GM19023 (cell line): Measurements from ENCODE around the gene ELP1.
"Not testable (repeated sequence)": the region's sequence is repeated elsewhere in the genome, so short reads cannot be mapped to it uniquely, and the experiment has no call there.

Experiments used
- ATAC-seq: cut with Tn5 transposase; IDR thresholded peaks from one replicate; pipeline ENCODE4 v1.9.1; 2021; ENCODE audit warnings: mild to moderate bottlenecking, moderate library complexity; ENCODE audit not compliant: unreplicated experiment

ELP1 gene

GRCh38 chr9:108857572-108857971, 76.4 kb downstream of the ELP1 start:
- no peak for ATAC-seq

- ATAC-seq: no peak
Measured at GRCh38 chr9:108855888-108856287, 78.0 kb downstream of the ELP1 start, which contains the start of gene ACTL7B. Gene ACTL7B (minus strand): TSS chr9:108855986. CDS start chr9:108855930, 56 bp downstream.

DNA sequence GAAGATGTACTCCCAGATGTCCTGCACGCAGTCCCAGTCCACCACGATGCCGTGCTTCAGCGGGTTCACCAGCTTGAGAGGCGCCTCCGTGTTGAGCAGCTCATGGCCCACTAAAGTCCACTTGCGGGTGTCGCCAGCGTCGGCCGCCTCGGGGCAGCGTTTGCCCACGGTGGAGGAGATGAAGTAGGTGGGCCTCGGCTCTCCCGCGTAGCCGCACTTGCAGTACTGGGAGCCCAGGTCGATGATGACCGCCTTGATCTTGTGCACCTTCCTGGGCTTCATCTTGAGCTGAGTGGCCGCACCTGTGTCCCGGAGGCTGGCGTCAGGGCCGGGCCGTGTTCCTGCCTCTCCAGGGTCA, 78.4 kb downstream of the ELP1 start:
- no peak for ATAC-seq

- no peak for ATAC-seq
Measured at GRCh38 chr9:108854641-108855528, 79.0 kb downstream of the ELP1 start.

DNA sequence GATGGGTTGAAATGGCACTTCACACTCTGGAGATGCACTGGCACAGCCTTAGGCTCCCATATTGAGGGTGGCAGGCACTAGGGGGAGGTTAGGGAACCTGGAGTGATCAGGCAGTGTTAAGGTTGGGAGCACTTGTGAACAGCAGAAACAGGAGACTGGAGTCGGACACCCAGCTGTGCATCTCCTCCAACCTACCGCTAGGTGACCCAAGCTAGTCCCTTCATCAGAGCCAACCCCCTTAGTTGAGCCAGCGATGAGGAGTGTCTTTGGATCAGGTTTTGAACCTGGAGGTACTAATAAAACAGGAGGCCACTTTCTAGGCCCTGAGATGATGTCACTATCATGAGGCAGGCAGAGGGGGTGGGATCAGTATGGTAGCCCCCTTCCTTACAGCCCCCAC, 79.8 kb downstream of the ELP1 start:
- ATAC-seq: no peak

- ATAC-seq: no peak
Measured at GRCh38 chr9:108852079-108852478, 81.8 kb downstream of the ELP1 start.

DNA sequence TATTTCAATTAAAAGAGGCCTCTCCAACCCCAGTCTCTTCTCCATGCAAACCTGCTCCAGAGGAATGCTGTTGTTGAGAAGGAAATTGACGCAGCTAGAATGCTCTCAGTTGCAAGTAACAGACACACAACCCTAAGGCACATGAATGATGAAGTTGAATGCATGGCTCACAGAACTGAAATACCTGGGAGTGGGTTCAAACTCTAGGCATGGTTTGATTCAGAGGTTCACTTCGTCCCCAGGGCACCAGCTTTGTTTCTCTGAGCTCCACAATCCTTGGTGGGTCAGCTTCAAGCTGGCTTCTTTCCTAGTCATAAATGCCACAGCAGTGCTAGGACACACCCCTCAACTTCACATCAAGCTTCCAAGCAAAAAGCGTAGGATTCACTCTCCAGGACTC, 82.8 kb downstream of the ELP1 start:
- ATAC-seq: no peak

DNA sequence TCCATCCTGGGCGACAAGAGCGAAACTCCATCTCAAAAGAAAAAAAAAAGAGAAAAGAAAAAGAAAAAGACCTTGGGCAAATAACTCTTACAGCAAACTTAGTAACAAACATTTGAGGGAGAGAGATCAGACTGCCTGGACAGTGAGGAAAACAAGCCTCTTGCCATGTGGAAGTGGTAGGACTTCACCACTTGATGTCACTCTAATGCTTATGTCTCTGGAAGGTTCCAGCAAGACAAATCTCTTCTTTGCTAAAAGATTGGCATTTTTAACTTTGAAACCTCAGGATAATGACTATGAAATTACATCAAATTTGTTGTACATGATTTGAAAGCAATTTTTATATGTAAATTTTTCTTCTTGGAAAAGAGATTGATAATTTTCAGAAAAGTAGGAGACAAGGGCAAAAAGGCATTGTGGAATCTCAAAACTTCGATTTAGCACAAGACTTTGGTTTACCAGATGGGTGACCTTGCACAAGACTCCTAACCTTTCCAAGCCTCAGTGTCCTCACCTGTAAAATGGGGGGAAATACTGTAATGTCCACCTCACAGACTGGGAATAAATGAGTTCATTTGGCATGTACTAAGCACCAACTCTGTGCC, 83.5 kb downstream of the ELP1 start:
- ATAC-seq: no peak

DNA sequence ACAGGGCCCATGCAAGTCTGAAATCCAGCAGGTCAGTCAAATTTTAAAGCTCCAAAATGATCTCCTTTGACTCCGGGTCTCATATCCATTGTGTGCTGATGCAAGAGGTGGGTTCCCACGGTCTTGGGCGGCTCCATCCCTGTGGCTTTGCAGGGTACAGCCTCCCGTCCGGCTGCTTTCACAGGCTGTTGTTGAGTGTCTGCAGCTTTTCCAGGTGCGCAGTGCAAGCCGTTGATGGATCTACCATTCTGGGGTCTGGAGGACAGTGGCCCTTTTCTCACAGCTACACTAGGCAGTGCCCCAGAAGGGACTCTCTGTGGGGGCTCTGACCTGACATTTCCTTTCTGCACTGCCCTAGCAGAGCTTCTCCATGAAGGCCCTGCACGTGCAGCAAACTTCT, 85.6 kb downstream of the ELP1 start:
- not testable (repeated sequence) for ATAC-seq

DNA sequence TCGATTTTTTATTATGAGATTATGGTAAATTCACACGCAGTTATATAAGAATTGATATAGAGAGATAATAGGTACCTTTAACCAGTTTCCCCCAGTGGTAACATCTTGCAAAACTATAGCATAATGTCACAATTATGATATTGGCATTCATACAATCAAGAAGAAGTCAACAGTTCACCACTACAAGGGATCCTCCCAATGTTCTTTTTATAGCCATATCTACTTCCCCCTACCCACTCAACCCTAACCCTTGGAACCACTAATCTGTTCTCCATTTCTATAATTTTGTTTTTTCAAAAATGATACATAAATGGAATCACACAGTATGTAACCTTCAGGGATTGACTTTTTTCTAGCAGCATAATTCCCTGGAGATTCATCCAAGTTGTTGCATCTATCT, 88.0 kb downstream of the ELP1 start:
- ATAC-seq: no peak

GRCh38 chr9:108845507-108845906, 88.4 kb downstream of the ELP1 start:
- ATAC-seq: no peak

DNA sequence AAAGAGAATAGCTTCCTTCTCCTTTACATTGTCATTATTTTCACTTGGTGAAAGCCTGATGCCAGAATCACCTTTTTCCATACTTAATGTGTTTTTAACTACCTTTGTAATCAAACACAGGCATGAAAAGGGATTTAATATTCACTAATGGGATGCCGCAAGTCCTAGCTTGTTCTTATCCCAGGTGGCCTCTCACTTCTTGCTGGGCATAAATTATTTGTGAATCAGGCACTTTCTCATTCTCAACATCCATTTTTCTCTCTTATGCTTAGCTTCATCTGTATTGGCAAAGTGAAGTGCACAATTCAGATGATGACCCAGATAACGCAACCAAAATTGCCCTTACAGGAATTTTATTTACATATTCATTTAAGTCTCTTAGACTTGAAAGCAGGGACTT, 89.1 kb downstream of the ELP1 start:
- no peak for ATAC-seq

DNA sequence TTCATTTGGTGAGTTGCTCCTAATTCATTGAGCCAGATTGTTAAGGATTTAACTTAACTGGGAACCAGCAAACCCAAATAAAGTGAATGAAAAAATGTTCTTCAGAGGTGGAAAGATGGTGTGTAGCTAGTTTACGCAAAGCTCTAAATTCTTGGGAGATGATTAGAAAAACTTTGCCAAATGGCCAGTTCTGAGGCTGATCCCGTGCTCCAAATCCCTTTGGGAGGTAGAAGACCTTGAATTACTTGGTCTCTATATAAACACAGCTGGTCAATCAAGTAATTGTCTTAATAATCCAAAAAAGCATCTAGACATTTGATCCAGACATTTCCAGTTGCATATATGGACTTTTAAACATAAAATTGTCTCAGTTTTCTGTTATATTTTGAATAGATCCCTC, 89.5 kb downstream of the ELP1 start:
- ATAC-seq: no peak

DNA sequence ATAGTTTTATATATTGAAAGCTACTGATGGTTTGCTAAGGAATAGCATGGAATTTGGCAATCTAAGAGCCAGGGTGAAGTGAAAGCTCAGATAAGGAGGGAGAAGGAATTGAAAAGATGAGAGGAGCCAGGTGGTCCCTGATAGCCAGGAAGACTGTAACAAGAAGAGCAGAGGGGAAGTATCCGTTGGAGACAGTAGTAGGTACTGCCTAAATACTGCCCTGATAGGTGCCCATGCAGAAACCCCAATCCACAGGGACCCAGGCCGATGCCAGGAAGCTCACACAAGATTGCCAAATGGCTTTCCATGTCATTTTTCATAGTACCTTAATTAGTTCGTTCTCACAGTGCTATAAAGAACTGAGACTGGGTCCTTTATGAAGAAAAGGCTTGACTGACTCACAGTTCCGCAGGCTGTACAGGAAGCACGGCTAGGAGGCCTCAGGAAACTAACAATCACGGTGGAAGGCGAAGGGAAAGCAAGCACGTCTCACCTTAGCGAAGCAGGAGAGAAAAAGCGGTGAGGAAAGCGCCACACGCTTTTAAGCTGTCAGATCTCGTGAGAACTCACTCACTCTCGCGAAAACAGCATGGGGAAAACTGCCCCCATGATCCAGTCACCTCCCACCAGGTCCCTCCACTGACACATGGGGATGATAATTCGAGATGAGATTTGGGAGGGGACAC, 91.2 kb downstream of the ELP1 start:
- ATAC-seq: no peak

GRCh38 chr9:108839561-108839960, 94.4 kb downstream of the ELP1 start:
- ATAC-seq: not testable (repeated sequence)

- ATAC-seq: no peak
Measured at GRCh38 chr9:108838017-108838416, 95.9 kb downstream of the ELP1 start.

GRCh38 chr9:108837530-108837929, 96.4 kb downstream of the ELP1 start:
- ATAC-seq: no peak

- ATAC-seq: no peak
Measured at GRCh38 chr9:108836781-108837180, 97.1 kb downstream of the ELP1 start.

DNA sequence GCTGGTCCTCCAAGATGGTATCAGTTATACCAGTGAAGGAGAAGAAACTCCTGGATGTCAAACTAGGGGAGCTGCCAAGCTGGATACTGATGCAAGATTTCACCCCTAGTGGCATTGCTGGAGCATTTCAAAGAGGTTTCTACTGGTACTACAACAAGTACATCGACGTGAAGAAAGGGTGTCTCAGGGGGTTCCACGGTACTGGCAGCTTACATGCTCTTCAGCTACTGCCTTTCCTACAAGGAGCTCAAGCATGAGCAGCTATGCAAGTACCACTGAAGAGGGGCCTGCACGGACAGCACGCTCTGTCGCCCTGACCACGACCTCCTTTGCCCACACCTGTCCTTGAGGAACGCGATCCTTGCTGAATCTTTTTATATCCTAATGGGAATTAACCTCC, 97.6 kb downstream of the ELP1 start:
- no peak for ATAC-seq

- ATAC-seq: no peak
Measured at GRCh38 chr9:108835831-108836230, 98.1 kb downstream of the ELP1 start.

GRCh38 chr9:108834959-108835665, 98.8 kb downstream of the ELP1 start:
- no peak for ATAC-seq
